Activated CD4-positive, alpha-beta T cell treated with anti-CD3 and anti-CD28 coated beads, Interleukin-10, Interleukin-2, amounts not matched to agents 100 ng/mL and 50 ng/mL, durations not matched to agents 16 hours and 8 hours (primary cell): ENCODE measurements around the gene KRTAP2-3.
"Not testable (repeated sequence)": the region's sequence is repeated elsewhere in the genome, so short reads cannot be mapped to it uniquely, and the experiment has no call there.

ENCODE experiments used
- DNase-seq: peaks from one replicate; pipeline ENCODE4 v3.0.0-alpha.2; 2020

KRTAP2-3 gene

GRCh38 chr17:41060052-41060604 lies at the start of gene KRTAP2-3:
TSS of gene KRTAP2-3 (minus strand) at chr17:41060114. CDS start at chr17:41060050, 64 bp downstream.
- no peak for DNase-seq

GRCh38 chr17:41108728-41109386 lies 48.9 kb upstream of the KRTAP2-3 start:
- not testable (repeated sequence) for DNase-seq

GRCh38 chr17:41107941-41108450 lies 48.1 kb upstream of the KRTAP2-3 start:
- DNase-seq, result no peak

- DNase-seq, result not testable (repeated sequence)
Observed at GRCh38 chr17:41105347-41105746, 45.4 kb upstream of the KRTAP2-3 start, which contains the start of gene KRTAP4-9. TSS of gene KRTAP4-9 (plus strand) at chr17:41105389. CDS start at chr17:41105389, 0 bp downstream.

GRCh38 chr17:41104386-41105038 lies 44.6 kb upstream of the KRTAP2-3 start:
- DNase-seq, result not testable (repeated sequence)

GRCh38 chr17:41103896-41104295 lies 44.0 kb upstream of the KRTAP2-3 start:
- no peak for DNase-seq

- DNase-seq, result no peak
Observed at GRCh38 chr17:41101586-41102259, 41.8 kb upstream of the KRTAP2-3 start, which contains the start of gene KRTAP4-16. TSS of gene KRTAP4-16 (minus strand) at chr17:41102209. CDS start at chr17:41102209, 0 bp downstream.

GRCh38 chr17:41099682-41100480 lies 40.0 kb upstream of the KRTAP2-3 start:
- not testable (repeated sequence) for DNase-seq

GRCh38 chr17:41098481-41098880 lies 38.6 kb upstream of the KRTAP2-3 start:
- DNase-seq, result no peak

GRCh38 chr17:41098042-41098441 lies 38.1 kb upstream of the KRTAP2-3 start, which contains the start of gene KRTAP4-8:
TSS of gene KRTAP4-8 (minus strand) at chr17:41098142. CDS start at chr17:41098084, 58 bp downstream.
- no peak for DNase-seq

- no peak for DNase-seq
Observed at GRCh38 chr17:41096055-41096454, 36.1 kb upstream of the KRTAP2-3 start.

GRCh38 chr17:41088760-41089352 lies 28.9 kb upstream of the KRTAP2-3 start:
- DNase-seq, result not testable (repeated sequence)

- DNase-seq, result not testable (repeated sequence)
Observed at GRCh38 chr17:41084100-41084856, 24.4 kb upstream of the KRTAP2-3 start, which contains the start of gene KRTAP4-7. TSS of gene KRTAP4-7 (plus strand) at chr17:41084150. CDS start at chr17:41084207, 57 bp downstream.

- DNase-seq, result not testable (repeated sequence)
Observed at GRCh38 chr17:41083427-41083826, 23.5 kb upstream of the KRTAP2-3 start.

GRCh38 chr17:41082626-41083025 lies 22.7 kb upstream of the KRTAP2-3 start:
- no peak for DNase-seq

- DNase-seq, result no peak
Observed at GRCh38 chr17:41076788-41077187, 16.9 kb upstream of the KRTAP2-3 start.

- DNase-seq, result no peak
Observed at GRCh38 chr17:41073676-41074075, 13.8 kb upstream of the KRTAP2-3 start.

- no peak for DNase-seq
Observed at GRCh38 chr17:41071606-41072360, 11.9 kb upstream of the KRTAP2-3 start.

- no peak for DNase-seq
Observed at GRCh38 chr17:41069031-41069430, 9.1 kb upstream of the KRTAP2-3 start.

- no peak for DNase-seq
Observed at GRCh38 chr17:41067281-41067680, 7.4 kb upstream of the KRTAP2-3 start.
